ENCODE data around the gene BAIAP3. TPM values are rescaled to one million over a fixed set of nuclear protein-coding genes. Genes with fewer than 3 reads are reported as not detected.

The BAIAP3 gene
- total and polyA plus RNA-seq, 2 of the 8 experiments (the other 6 are each of a cell fraction or from before 2014, with no cell fraction given), result 2.9 to 6.8 TPM

DNA sequence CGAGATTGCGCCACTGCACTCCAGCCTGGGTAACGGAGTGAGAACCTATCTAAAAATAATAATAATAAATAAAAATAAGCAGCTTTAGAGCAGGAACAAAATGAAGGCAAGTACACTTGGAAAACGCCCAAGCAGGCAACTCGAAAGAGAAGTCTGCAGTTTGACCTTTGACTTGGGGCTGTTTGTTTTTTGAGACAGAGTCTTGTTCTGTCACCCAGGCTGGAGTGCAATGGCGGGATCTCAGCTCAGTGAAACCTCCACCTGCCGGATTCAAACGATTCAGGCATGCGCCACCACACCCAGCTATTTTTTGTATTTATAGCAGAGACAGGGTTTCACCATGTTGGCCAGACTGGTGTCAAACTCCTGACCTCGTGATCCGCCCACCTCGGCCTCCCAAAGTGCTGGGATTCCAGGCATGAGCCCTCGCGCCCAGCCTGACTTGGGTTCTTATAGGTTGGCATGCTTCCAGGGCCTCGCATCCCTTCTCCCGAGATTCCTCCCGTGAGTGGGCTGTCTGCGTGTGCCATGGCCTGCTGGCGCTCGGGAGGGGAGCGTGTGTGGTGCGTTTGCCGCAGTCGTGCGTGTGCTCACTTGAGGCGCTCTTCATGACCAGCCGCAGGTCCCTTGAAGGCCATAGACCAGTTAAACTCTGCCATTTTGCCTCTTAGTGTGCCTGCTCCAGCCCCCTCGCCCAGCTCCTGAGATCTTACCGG is 42.4 kb upstream of the BAIAP3 start:
- Histone ChIP-seq H2BK20ac (ENCODE audit: low read length) (no peak overlapping the region), H3K36me3 (ENCODE audit: control insufficient read depth in 2 of 4, insufficient read depth in 4 of 4, low read length in 3 of 4) (no peaks in the 10 kb centered on the region), H2BK5ac (ENCODE audit: low read depth, low read length) (no peak overlapping the region), H3K9ac (replicated peaks in 1 of 4; ENCODE audit: extremely low read depth in 1 of 4, low read depth in 3 of 4, low read length in 3 of 4) (no peak overlapping the region), H3K56ac (replicated peaks; ENCODE audit: insufficient read length, low read depth, low read length) (no peak overlapping the region), H2AFZ (ENCODE audit: low read length) (no peak overlapping the region), H3K9me3 (ENCODE audit: insufficient read depth in 2 of 2, low read depth in 1 of 2, low read length in 1 of 2) (no peaks in the 10 kb centered on the region), H3K27ac (ENCODE audit: low read depth, low read length) (no peak overlapping the region), H2AK5ac (ENCODE audit: low read depth, low read length) (no peak overlapping the region), H3K4me2 (ENCODE audit: insufficient read depth in 1 of 2, low read depth in 2 of 2, low read length in 2 of 2) (no peak overlapping the region), H2BK15ac (ENCODE audit: low read length) (peak overlapping the region; percentile 72; the same call in 1 of the 2 replicates), H3K23ac (ENCODE audit: insufficient read length) (no peak overlapping the region), H3K14ac (ENCODE audit: insufficient read length) (no peak overlapping the region), H4K8ac (ENCODE audit: extremely low read depth, insufficient read depth, low read length) (no peak overlapping the region), H3K27me3 (replicated peaks in 1 of 4; ENCODE audit: control insufficient read depth in 3 of 4, extremely low read depth in 1 of 4, insufficient read depth in 3 of 4, low read length in 3 of 4) (peaks cover 7 to 39% (median 26%) of the 10 kb centered on the region in 4 experiments), H3K4me1 (replicated peaks in 1 of 4; ENCODE audit: control insufficient read depth in 3 of 4, insufficient read depth in 4 of 4, low read length in 3 of 4) (peaks cover 3 to 20% (median 13%) of the 10 kb centered on the region in 4 experiments; a peak in 6 of 7 replicates), H2BK12ac (ENCODE audit: low read depth, low read length) (0 out of 2 replicates have a peak overlapping the region, but pooled peaks have one; percentile 80), H3K4me3 (ENCODE audit: extremely low read depth in 1 of 4, insufficient read depth in 2 of 4, low read depth in 3 of 4, low read length in 4 of 4) (no peak overlapping the region), H4K20me1 (replicated peaks in 1 of 2; ENCODE audit: control insufficient read depth in 1 of 2, insufficient read depth in 2 of 2, low read length in 2 of 2) (peaks cover 0 to 2% of the 10 kb centered on the region in 2 experiments), H4K91ac (replicated peaks; ENCODE audit: insufficient read length, low read length) (peak overlapping the region; percentile 42), H3K23me2 (ENCODE audit: low read depth, low read length) (peaks cover 3% of the 10 kb centered on the region; the same call in 1 of the 2 replicates), H3K4ac (replicated peaks; ENCODE audit: insufficient read length, low read depth, low read length) (no peak overlapping the region), H3K79me1 (ENCODE audit: low read depth, low read length) (no peaks in the 10 kb centered on the region), H2BK120ac (replicated peaks; ENCODE audit: low read depth, low read length) (no peak overlapping the region), H4K5ac (ENCODE audit: insufficient read length, low read depth, low read length) (no peak overlapping the region), H3K18ac (ENCODE audit: extremely low read depth, low read length) (no peak overlapping the region), H3K79me2 (ENCODE audit: control insufficient read depth in 1 of 2, insufficient read depth in 2 of 2, low read length in 2 of 2) (no peaks in the 10 kb centered on the region)
- ChIA-PET CTCF (ENCODE audit: partially characterized antibody) (interaction anchor here (0.9 to 4.7 kb wide), 6 partner anchors 9 to 39 kb away, joined by 3 to 35 read pairs (median 4); partner anchors contain the start of gene UBE2I), POLR2A (ENCODE audit: partially characterized antibody) (interaction anchor here (1.0 to 1.6 kb wide), 5 partner anchors 11 to 612 kb away, joined by 3 to 5 read pairs (median 3); partner anchors contain the start of gene UBE2I)
- no peak for DNase-seq (ENCODE audit: low read depth in 1 of 2, low spot score in 2 of 2)
- WGBS, 2 experiments (ENCODE audit: extremely low coverage in 1 of 2, insufficient coverage in 1 of 2, insufficient read length in 1 of 2, insufficient replicate concordance in 2 of 2, low coverage in 1 of 2, low lambda C conversion rate in 2 of 2, missing lambda C conversion rate in 1 of 2), result 91% methylated on average over 29 of the region's 29 CpGs; no CpG with 5 or more reads in 1 of the 2 experiments
- TF ChIP-seq, protein P1, sequence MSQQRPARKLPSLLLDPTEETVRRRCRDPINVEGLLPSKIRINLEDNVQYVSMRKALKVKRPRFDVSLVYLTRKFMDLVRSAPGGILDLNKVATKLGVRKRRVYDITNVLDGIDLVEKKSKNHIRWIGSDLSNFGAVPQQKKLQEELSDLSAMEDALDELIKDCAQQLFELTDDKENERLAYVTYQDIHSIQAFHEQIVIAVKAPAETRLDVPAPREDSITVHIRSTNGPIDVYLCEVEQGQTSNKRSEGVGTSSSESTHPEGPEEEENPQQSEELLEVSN (IDR thresholded peaks at IDR 0.05), result no peak
- TF ChIP-seq BACH1 (IDR thresholded peaks at IDR 0.05; ENCODE audit: low read length) (no peak), GTF2F1 (IDR thresholded peaks at IDR 0.05; ENCODE audit: borderline replicate concordance, low read depth, low read length) (no peak), CBX5 (IDR thresholded peaks at IDR 0.05; ENCODE audit: low read depth, low read length) (no peak), TBP (IDR thresholded peaks at IDR 0.05; ENCODE audit: low read depth, low read length) (no peak), SP4 (IDR thresholded peaks at IDR 0.05; ENCODE audit: low read length) (no peak), POLR2AphosphoS5 (IDR thresholded peaks at IDR 0.05; ENCODE audit: low read depth, low read length) (no peak), POLR2A (IDR thresholded peaks at IDR 0.05; ENCODE audit: control extremely low read depth in 1 of 2, low read depth in 2 of 2, low read length in 2 of 2) (no peak), EGR1 (IDR thresholded peaks at IDR 0.05; ENCODE audit: borderline replicate concordance, low read depth, low read length) (no peak)
- no peak for FAIRE-seq
